HCT116 (cell line): ENCODE data around the gene FAIM2. TPM values are rescaled to one million over a fixed set of nuclear protein-coding genes. Genes with fewer than 3 reads are reported as not detected.

ENCODE experiments used
- ATAC-seq: fragments of 200-7000 bp; cut with Tn5 transposase; 2 replicates; pipeline ENCODE4 v1.9.1; 2020; ENCODE audit warnings: mild to moderate bottlenecking, moderate library complexity
- BruUV-seq: library from RNA; stranded (reverse); fragments of 400-500 nt; replicated peaks from 2 replicates; lab custom pipeline; 2021; lab: Mats Ljungman, UMichigan
- CTCF ChIA-PET: fragments of 300-600 bp; sonication (Branson Sonifier 250); formaldehyde crosslinking; loops from one replicate; lab custom pipeline; 2021; ENCODE audit warnings: antibody characterized with exemption; lab: Charles Lee
- POLR2A ChIA-PET: fragments of 300-600, 350-600 bp; sonication (Branson Sonifier 250); formaldehyde crosslinking; loops from one replicate; lab custom pipeline; 2021; ENCODE audit warnings: antibody characterized with exemption; lab: Charles Lee
- RAD21 ChIA-PET, 2 experiments: fragments of 300-600 bp; sonication (Branson Sonifier 250); formaldehyde crosslinking; loops; one replicate each; lab custom pipeline; 2023; ENCODE audit warnings: low total read pairs in 2 of 2; ENCODE audit not compliant: uncharacterized antibody in 2 of 2, unreplicated experiment in 2 of 2, low non-redundant PET in 1 of 2; lab: Charles Lee
- DNase-seq: peaks from one replicate; pipeline ENCODE4 v3.0.0-alpha.2; 2010; ENCODE audit warnings: low read depth, low spot score
- H2AFZ ChIP-seq: fragments of 200-600 bp; shearing (Covaris generic), sonication (generic); 2 replicates; pipeline ENCODE4 v1.6.1; 2017; ENCODE audit warnings: low read depth, mixed run types, mixed read lengths, antibody characterized with exemption, low read length; ENCODE audit not compliant: poor library complexity, severe bottlenecking
- H3K27ac ChIP-seq: 2 replicates; pipeline ENCODE4 v1.5.1; 2012; ENCODE audit warnings: low read depth, low read length
- H3K27me3 ChIP-seq: fragments of 200-600 bp; sonication (generic); 2 replicates; pipeline ENCODE4 v1.6.1; 2016; ENCODE audit warnings: mixed run types, low read length, mixed read lengths; ENCODE audit not compliant: insufficient read depth
- H3K36me3 ChIP-seq, 2 experiments: fragments of 200-500 bp in 1 of 2; fragments of 200-600 bp in 1 of 2; sonication (Bioruptor generic) in 1 of 2; sonication (generic) in 1 of 2; 2 replicates each; pipeline versions ENCODE4 v1.5.1 to v1.6.1; 2014 to 2016; ENCODE audit warnings: low read length in 2 of 2, inconsistent platforms in 1 of 2, mixed read lengths in 1 of 2, mixed run types in 1 of 2; ENCODE audit not compliant: insufficient read depth in 2 of 2, control insufficient read depth in 1 of 2
- H3K4me1 ChIP-seq, 2 experiments: fragments of 200-600 bp in 1 of 2; sonication (generic) in 1 of 2; 2 replicates each; pipeline versions ENCODE4 v1.5.1 to v1.6.1; 2012 to 2017; ENCODE audit warnings: low read length in 2 of 2, inconsistent platforms in 1 of 2, mild to moderate bottlenecking in 1 of 2, mixed read lengths in 1 of 2, mixed run types in 1 of 2, moderate library complexity in 1 of 2; ENCODE audit not compliant: insufficient read depth in 2 of 2, control insufficient read depth in 1 of 2
- H3K4me2 ChIP-seq: fragments of 200-600 bp; sonication (generic); 2 replicates; pipeline ENCODE4 v1.6.1; 2017; ENCODE audit warnings: mixed run types, low read length, mixed read lengths
- H3K4me3 ChIP-seq, 2 experiments: fragments of 200-600 bp in 1 of 2; sonication (generic) in 1 of 2; replicated peaks in 1 of 2; 2 replicates each; pipeline ENCODE4 v1.5.1; 2011 to 2016; ENCODE audit warnings: low read length in 2 of 2, control low read depth in 1 of 2, low read depth in 1 of 2, mild to moderate bottlenecking in 1 of 2, mixed read lengths in 1 of 2, mixed run types in 1 of 2
- H3K79me2 ChIP-seq: fragments of 200-600 bp; sonication (generic); 2 replicates; pipeline ENCODE4 v1.6.1; 2017; ENCODE audit warnings: mild to moderate bottlenecking, mixed run types, low read length, moderate library complexity, mixed read lengths; ENCODE audit not compliant: insufficient read depth
- H3K9ac ChIP-seq: fragments of 200-600 bp; sonication (generic); 2 replicates; pipeline ENCODE4 v1.6.1; 2016; ENCODE audit warnings: low read length, mixed read lengths
- H3K9me2 ChIP-seq: fragments of 200-600 bp; sonication (generic), shearing (Covaris generic); 2 replicates; pipeline ENCODE4 v1.6.1; 2017; ENCODE audit warnings: mixed run types, mild to moderate bottlenecking, moderate library complexity; ENCODE audit not compliant: insufficient read depth
- H3K9me3 ChIP-seq, 2 experiments: fragments of 200-500 bp in 1 of 2; fragments of 200-600 bp in 1 of 2; sonication (Bioruptor generic) in 1 of 2; sonication (generic) in 1 of 2; 2 replicates each; pipeline ENCODE4 v1.6.1; 2014 to 2017; ENCODE audit warnings: low read length in 2 of 2, mixed read lengths in 2 of 2, inconsistent platforms in 1 of 2, low read depth in 1 of 2, mild to moderate bottlenecking in 1 of 2, mixed run types in 1 of 2, moderate library complexity in 1 of 2; ENCODE audit not compliant: control insufficient read depth in 1 of 2, insufficient read depth in 1 of 2
- H4K20me1 ChIP-seq: fragments of 200-600 bp; sonication (generic), shearing (Covaris generic); 2 replicates; pipeline ENCODE4 v1.6.1; 2017; ENCODE audit warnings: mixed run types, mild to moderate bottlenecking, moderate library complexity; ENCODE audit not compliant: insufficient read depth
- ATF3 ChIP-seq: IDR thresholded peaks from 2 replicates; pipeline ENCODE4 v1.6.1; 2012
- CBX3 ChIP-seq: IDR thresholded peaks from 2 replicates; pipeline ENCODE4 v1.6.1; 2012; ENCODE audit warnings: low read depth
- CTCF ChIP-seq, 3 experiments: fragments of 200-600 bp in 1 of 3; sonication (generic) in 1 of 3; IDR thresholded peaks in 2 of 3; conservative IDR thresholded peaks in 1 of 3; 2 replicates each; pipeline ENCODE4 v1.5.1; 2012 to 2017; ENCODE audit warnings: low read depth in 2 of 3, low read length in 2 of 3, antibody characterized with exemption in 1 of 3, borderline replicate concordance in 1 of 3, control low read depth in 1 of 3, mild to moderate bottlenecking in 1 of 3, mixed read lengths in 1 of 3, mixed run types in 1 of 3, moderate library complexity in 1 of 3; ENCODE audit not compliant: insufficient read depth in 1 of 3
- EZH2 ChIP-seq: fragments of 200-600 bp; sonication (generic); IDR thresholded peaks from 2 replicates; pipeline ENCODE4 v1.6.1; 2017; ENCODE audit warnings: antibody characterized with exemption, mixed run types
- MAX ChIP-seq: IDR thresholded peaks from 2 replicates; pipeline ENCODE4 v1.6.1; 2012
- RAD21 ChIP-seq: IDR thresholded peaks from 2 replicates; pipeline ENCODE4 v1.6.1; 2012; ENCODE audit warnings: low read depth, mild to moderate bottlenecking
- SIN3A ChIP-seq: IDR thresholded peaks from 2 replicates; pipeline ENCODE4 v1.6.1; 2012; ENCODE audit warnings: low read depth
- SRF ChIP-seq: IDR thresholded peaks from 2 replicates; pipeline ENCODE4 v1.6.1; 2012; ENCODE audit warnings: low read depth
- TCF7L2 ChIP-seq: IDR thresholded peaks from 2 replicates; pipeline ENCODE4 v1.7.0; 2011; ENCODE audit warnings: borderline replicate concordance, inconsistent platforms; ENCODE audit not compliant: insufficient read depth, insufficient read length; ENCODE audit errors: extremely low read depth
- YY1 ChIP-seq: IDR thresholded peaks from 2 replicates; pipeline ENCODE4 v1.6.1; 2011; ENCODE audit warnings: low read length, low read depth, moderate library complexity, mild to moderate bottlenecking; ENCODE audit not compliant: insufficient replicate concordance; ENCODE audit errors: extremely low read depth
- ZBTB33 ChIP-seq: IDR thresholded peaks from 2 replicates; pipeline ENCODE4 v1.6.1; 2011; ENCODE audit warnings: mild to moderate bottlenecking, low read length, moderate library complexity; ENCODE audit not compliant: insufficient replicate concordance; ENCODE audit errors: extremely low read depth
- ZFX ChIP-seq: fragments of 450-650 bp; IDR thresholded peaks from 2 replicates; pipeline ENCODE4 v1.6.1; 2017
- intact Hi-C: fragments of 100-400 bp; cut with micrococcal nuclease; formaldehyde crosslinking; loops from 2 replicates; pipeline ENCODE4 v1.10.0; 2022
- total RNA-seq: library from RNA; stranded (reverse); gene quantifications from one replicate; pipeline ENCODE4 v1.2.1, GENCODE V29; 2021; ENCODE audit not compliant: unreplicated experiment

FAIM2 gene
- total RNA-seq, 1 experiment from 2014 or later, result not detected

GRCh38 chr12:49888461-49889151 is 15.1 kb downstream of the FAIM2 start:
- Histone ChIP-seq H3K27ac (no peak overlapping the region), H3K9me2 (no peaks in the 10 kb centered on the region), H3K27me3 (peaks cover 12% of the 10 kb centered on the region), H3K9ac (no peak overlapping the region), H3K9me3 (no peaks in the 10 kb centered on the region), H3K4me2 (no peak overlapping the region), H3K36me3 (no peaks in the 10 kb centered on the region), H4K20me1 (no peaks in the 10 kb centered on the region), H3K4me1 (no peaks in the 10 kb centered on the region), H3K79me2 (no peaks in the 10 kb centered on the region), H2AFZ (no peak overlapping the region), H3K4me3 (no peak overlapping the region)
- TF ChIP-seq SRF, result no peak
- TF ChIP-seq CTCF (IDR thresholded peaks at IDR 0.05 in 2 of 3, conservative IDR thresholded peaks at IDR 0.05 in 1 of 3; ENCODE audit: borderline replicate concordance in 1 of 3, insufficient read depth in 1 of 3, low read depth in 2 of 3, low read length in 2 of 3), result no peak
- TF ChIP-seq EZH2, result no peak
- TF ChIP-seq YY1, result no peak
- TF ChIP-seq RAD21, result no peak
- TF ChIP-seq CBX3, result no peak
- TF ChIP-seq TCF7L2, result no peak
- no peak for TF ChIP-seq MAX
- TF ChIP-seq ZFX, result no peak
- no peak for TF ChIP-seq SIN3A
- TF ChIP-seq ZBTB33, result no peak
- no peak for TF ChIP-seq ATF3
- ATAC-seq, result no peak
- no TSS peak for BruUV-seq
- ChIA-PET POLR2A (no interaction called here), CTCF (no interaction called here), RAD21 (no interaction called here)
- intact Hi-C loops, result no loop called here
- DNase-seq, result no peak
